Measurements from ENCODE around the gene MGRN1. TPM values are rescaled to one million over a fixed set of nuclear protein-coding genes. Genes with fewer than 3 reads are reported as not detected.
A peak's percentile ranks its signal among the peaks of the same experiment; 100 is the strongest.

MGRN1 gene
- total RNA-seq, 4 donors from 2014 or later, result 15.8 to 25.6 (median 22.0) TPM

GRCh38 chr16:4691666-4692412 lies 67.2 kb downstream of the MGRN1 start:
- intact Hi-C loops (cut with DNase I), result loop anchor here (10.0 kb wide), 1 partner anchor 263 kb away; the partner anchor contains the start of gene SEC14L5
- Histone ChIP-seq H3K4me1 (peaks cover 18 to 55% (median 25%) of the 10 kb centered on the region in 3 donors), H3K4me3 (no peak overlapping the region), H3K36me3 (peaks cover 5 to 62% (median 12%) of the 10 kb centered on the region in 3 donors), H3K9me3 (no peaks in the 10 kb centered on the region), H3K27ac (no peak overlapping the region), H3K27me3 (no peaks in the 10 kb centered on the region)
- no peak for DNase-seq
- TF ChIP-seq POLR2A (IDR thresholded peaks at IDR 0.05), result no peak
- no peak for TF ChIP-seq CTCF (IDR thresholded peaks at IDR 0.05)
- WGBS, 2 donors, result 76 to 82% methylated on average over 3 to 4 of the region's 20 CpGs

GRCh38 chr16:4692460-4693295 lies 68.1 kb downstream of the MGRN1 start:
- Histone ChIP-seq H3K4me3 (peak overlapping the region; percentile 69 to 86 (median 82)), H3K27ac (peak overlapping the region; percentile 68 to 96 (median 77)), H3K9me3 (no peaks in the 10 kb centered on the region), H3K36me3 (peaks cover 5 to 62% (median 18%) of the 10 kb centered on the region in 3 donors), H3K27me3 (no peaks in the 10 kb centered on the region), H3K4me1 (peaks cover 18 to 57% (median 25%) of the 10 kb centered on the region in 3 donors)
- DNase-seq, result no peak
- intact Hi-C loops (cut with DNase I), result loop anchor here (10.0 kb wide), 1 partner anchor 262 kb away; the partner anchor contains the start of gene SEC14L5
- no peak for TF ChIP-seq POLR2A (IDR thresholded peaks at IDR 0.05)
- TF ChIP-seq CTCF (IDR thresholded peaks at IDR 0.05), result no peak
- 10 to 34% methylated on average over 6 to 10 of the region's 31 CpGs for WGBS, 2 donors

- peak within 1 kb of the TSS; percentile 69 to 86 (median 82) for H3K4me3 ChIP-seq
- peaks cover 18 to 57% (median 25%) of the 10 kb centered on the region in 3 donors for H3K4me1 ChIP-seq
- peak; percentile 86 for DNase-seq
- H3K27me3 ChIP-seq, result no peaks in the 10 kb centered on the region
- peak within 1 kb of the TSS; percentile 84 to 96 (median 92) for H3K27ac ChIP-seq
- H3K36me3 ChIP-seq, result peaks cover 5 to 62% (median 16%) of the 10 kb centered on the region in 3 donors
- TF ChIP-seq CTCF (IDR thresholded peaks at IDR 0.05), result peak in 5 of 6 experiments; percentile 8 to 67 (median 42)
- peak in 3 of 4 donors; percentile 41 to 77 (median 73) for TF ChIP-seq POLR2A (IDR thresholded peaks at IDR 0.05)
- intact Hi-C loops (cut with DNase I), result loop anchor here (10.0 kb wide), 1 partner anchor 261 kb away; the partner anchor contains the start of gene SEC14L5
- no peaks in the 10 kb centered on the region for H3K9me3 ChIP-seq
- WGBS, 2 donors, result 0% methylated on average over 8 of the region's 91 CpGs; no CpG with 5 or more reads in 1 of the 2 donors
Observed at GRCh38 chr16:4693296-4693955, 68.8 kb downstream of the MGRN1 start, which contains the start of gene NUDT16L1. TSS of gene NUDT16L1 (plus strand) at chr16:4693562. CDS start at chr16:4693727, 165 bp downstream.

- DNase-seq, result no peak
- no peaks in the 10 kb centered on the region for H3K27me3 ChIP-seq
- TF ChIP-seq POLR2A (IDR thresholded peaks at IDR 0.05) (no peak), CTCF (IDR thresholded peaks at IDR 0.05) (no peak)
- H3K4me1 ChIP-seq, result peaks cover 18 to 57% (median 25%) of the 10 kb centered on the region in 3 donors
- WGBS, 2 donors, result 0 to 2% methylated on average over 1 to 10 of the region's 54 CpGs
- H3K4me3 ChIP-seq, result peak overlapping the region; percentile 69 to 86 (median 82)
- H3K27ac ChIP-seq, result peak overlapping the region; percentile 84 to 96 (median 92)
- intact Hi-C loops (cut with DNase I), result loop anchor here (10.0 kb wide), 1 partner anchor 261 kb away; the partner anchor contains the start of gene SEC14L5
- no peaks in the 10 kb centered on the region for H3K9me3 ChIP-seq
- peaks cover 11 to 62% (median 22%) of the 10 kb centered on the region in 3 donors for H3K36me3 ChIP-seq
Observed at GRCh38 chr16:4693956-4694641, 69.5 kb downstream of the MGRN1 start.
